ENCODE results near the gene OSGIN1.

DNA sequence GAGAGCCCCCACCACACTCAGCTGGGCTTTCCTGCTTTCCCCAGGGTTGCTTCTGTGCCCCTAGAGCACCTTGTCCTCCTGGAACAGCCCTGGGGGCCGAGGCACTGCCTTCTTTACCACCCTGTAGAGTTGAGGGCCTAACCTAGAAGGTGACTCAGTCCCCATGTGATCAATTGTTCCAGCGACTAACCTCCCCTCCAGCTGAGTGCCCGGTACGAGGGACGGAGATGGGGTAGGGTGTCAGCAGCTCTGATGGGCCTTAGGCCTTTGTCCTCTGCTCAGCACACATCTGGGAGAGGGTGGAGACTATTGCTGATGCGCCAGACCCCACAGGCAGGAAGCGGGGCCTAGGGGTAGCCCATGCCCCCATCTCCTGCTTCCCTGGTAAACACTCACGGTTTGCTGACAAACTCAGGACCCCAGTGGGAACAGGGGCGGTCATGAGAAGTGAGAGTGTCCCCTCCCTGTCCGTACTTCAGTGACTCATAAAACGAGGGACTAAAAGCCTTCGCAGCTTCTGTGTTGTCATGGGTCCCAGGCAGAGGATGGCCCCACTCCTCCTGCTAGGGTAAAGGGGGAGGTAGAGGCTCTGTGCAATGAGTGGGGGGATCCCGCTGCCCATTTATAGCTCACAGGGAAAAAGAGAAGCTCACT, 48.1 kb downstream of the OSGIN1 start:
- no peak for TF ChIP-seq CTCF (IDR thresholded peaks at IDR 0.05; ENCODE audit: low read depth, low read length, poor library complexity, severe bottlenecking)
- TF ChIP-seq EZH2phosphoT487 (IDR thresholded peaks at IDR 0.05; ENCODE audit: borderline replicate concordance, low read length) = no peak
